Motor neuron (in vitro differentiated cells): Measurements from ENCODE around the gene DIAPH1. TPM values are rescaled to one million over a fixed set of nuclear protein-coding genes. Genes with fewer than 3 reads are reported as not detected.

Experiments used
- ATAC-seq, 8 experiments: fragments of 200-7000 bp; cut with Tn5 transposase; replicated peaks in 6 of 8; 2 replicates each; pipeline ENCODE4 v1.8.0; 2021; ENCODE audit warnings: mild to moderate bottlenecking in 8 of 8, moderate library complexity in 8 of 8
- H3K27ac ChIP-seq, 2 donors: fragments of 250-450 bp; sonication (Bioruptor Pico); 2 replicates each; pipeline ENCODE4 v1.9.0; 2021; ENCODE audit warnings: antibody characterized with exemption in 2 of 2, mild to moderate bottlenecking in 2 of 2, moderate library complexity in 1 of 2
- H3K4me1 ChIP-seq, 2 donors: fragments of 250-450 bp; sonication (Bioruptor Pico); replicated peaks in 1 of 2; 2 replicates each; pipeline ENCODE4 v1.6.1; 2021; ENCODE audit warnings: antibody characterized with exemption in 2 of 2, mild to moderate bottlenecking in 2 of 2, moderate library complexity in 1 of 2
- H3K4me3 ChIP-seq, 5 donors: fragments of 250-450 bp; sonication (Bioruptor Pico); 2 replicates each; pipeline ENCODE4 v1.9.0; 2021; ENCODE audit warnings: antibody characterized with exemption in 5 of 5, mild to moderate bottlenecking in 5 of 5, moderate library complexity in 4 of 5
- WGBS, 10 experiments: fragments of 450-650 bp; shearing (Covaris generic); methylation state at CpG; one replicate each; pipeline ENCODE4 v1.0.0; 2022; 5-methylcytosine and 5-hydroxymethylcytosine counted together
- in situ Hi-C, 9 experiments: fragments of 400-800 bp; cut with MboI; loops; one replicate each; pipeline ENCODE4 v1.15.0; 2021; ENCODE audit warnings: low sequenced_read_pairs in 9 of 9, low pct_unique_long_range_greater_than_20kb in 2 of 9; ENCODE audit not compliant: unreplicated experiment in 9 of 9
- total RNA-seq, 8 experiments: library from RNA; unstranded; fragments of 300-600 nt; gene quantifications; 2 replicates each; pipeline versions ENCODE4 v1.2.3 to v1.2.4, GENCODE V29; 2022

Gene DIAPH1
- 10 to 100 TPM in 6 of 8 experiments, 1 to 10 TPM in 2; 7.4 to 93.8 (median 20.0) TPM for total RNA-seq

- H3K4me3 ChIP-seq, result peak within 1 kb of the TSS; percentile 64 to 83 (median 75)
- H3K4me1 ChIP-seq, result peaks cover 5 to 10% of the 10 kb centered on the region in 2 donors
- ATAC-seq, result peak; percentile 84 to 97 (median 94)
- in situ Hi-C loops, result no loop called here
- H3K27ac ChIP-seq, result peak within 1 kb of the TSS; percentile 9 to 52
- WGBS, 10 experiments, result 0 to 29% (median 13%) methylated on average over 1 to 10 of the region's 70 CpGs; no CpG with 5 or more reads in 5 of the 10 experiments
Observed at GRCh38 chr5:141618804-141619554, at the start of gene DIAPH1. Gene DIAPH1 (minus strand): TSS chr5:141619000. CDS start chr5:141618914, 86 bp downstream.

- in situ Hi-C loops, result loop anchor here in 1 of 9 experiments (25.0 kb wide), 1 partner anchor 471 kb away; no protein-coding TSS in a partner anchor
- ATAC-seq, result no peak
- 73 to 100% (median 94%) methylated on average over 2 to 6 of the region's 18 CpGs; no CpG with 5 or more reads in 1 of the 10 experiments for WGBS, 10 experiments
- Histone ChIP-seq H3K4me1 (no peaks in the 10 kb centered on the region), H3K4me3 (no peak overlapping the region), H3K27ac (no peak overlapping the region)
Observed at GRCh38 chr5:141665995-141666940, 47.5 kb upstream of the DIAPH1 start.

DNA sequence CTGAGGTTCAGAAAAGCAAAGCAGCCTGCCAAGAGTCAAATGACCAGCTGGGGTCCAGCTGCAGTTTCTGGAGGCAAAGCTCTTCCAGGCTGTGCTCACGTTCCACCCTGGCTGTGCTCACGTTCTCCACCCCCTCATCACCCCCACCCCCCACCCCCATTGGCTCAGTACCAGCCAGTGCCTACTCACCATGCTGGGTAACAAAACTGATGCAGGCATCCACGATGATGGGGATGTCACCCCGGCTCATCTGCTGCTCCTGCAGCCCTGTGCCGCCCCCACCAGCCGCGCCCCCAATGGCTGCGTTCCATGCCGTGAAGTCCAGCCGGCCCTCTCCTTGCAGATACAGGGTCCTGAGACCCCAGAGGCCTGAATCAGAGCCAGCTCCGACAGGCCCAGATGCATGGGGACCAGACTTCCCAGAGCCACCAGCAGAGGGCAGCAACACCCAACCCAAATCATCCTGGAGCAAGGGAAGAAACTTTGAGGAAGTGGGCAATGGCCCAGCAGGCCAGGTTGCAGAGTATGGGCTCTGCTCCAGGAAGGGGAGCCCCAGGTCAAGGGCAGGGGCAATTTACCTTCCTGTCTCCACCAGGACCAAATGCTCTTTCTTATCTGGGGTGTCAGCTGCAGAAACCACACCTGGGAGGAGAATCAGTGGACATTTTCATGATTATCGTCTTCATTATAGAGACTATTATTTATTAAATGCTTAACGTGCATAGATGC lies 46.1 kb upstream of the DIAPH1 start:
- in situ Hi-C loops, result loop anchor here in 1 of 9 experiments (25.0 kb wide), 1 partner anchor 472 kb away; no protein-coding TSS in a partner anchor
- H3K4me1 ChIP-seq, result no peaks in the 10 kb centered on the region
- ATAC-seq, result peak; percentile 80 to 99 (median 90)
- no peak overlapping the region for H3K4me3 ChIP-seq
- no peak overlapping the region for H3K27ac ChIP-seq
- 0 to 100% (median 64%) methylated on average over 1 to 5 of the region's 13 CpGs; no CpG with 5 or more reads in 1 of the 10 experiments for WGBS, 10 experiments

GRCh38 chr5:141663506-141663905 lies 44.7 kb upstream of the DIAPH1 start:
- Histone ChIP-seq H3K4me3 (no peak overlapping the region), H3K4me1 (no peaks in the 10 kb centered on the region), H3K27ac (no peak overlapping the region)
- WGBS, 10 experiments, result 75 to 97% (median 89%) methylated on average over 1 to 8 of the region's 8 CpGs; no CpG with 5 or more reads in 1 of the 10 experiments
- ATAC-seq, result no peak
- in situ Hi-C loops, result loop anchor here in 1 of 9 experiments (25.0 kb wide), 1 partner anchor 474 kb away; no protein-coding TSS in a partner anchor

- no peaks in the 10 kb centered on the region for H3K4me1 ChIP-seq
- 75 to 90% methylated on average over 2 to 8 of the region's 17 CpGs; no CpG with 5 or more reads in 8 of the 10 experiments for WGBS, 10 experiments
- H3K27ac ChIP-seq, result no peak overlapping the region
- ATAC-seq, result no peak
- in situ Hi-C loops, result loop anchor here in 1 of 9 experiments (25.0 kb wide), 1 partner anchor 475 kb away; no protein-coding TSS in a partner anchor
- no peak overlapping the region for H3K4me3 ChIP-seq
Observed at GRCh38 chr5:141662028-141662427, 43.2 kb upstream of the DIAPH1 start.

DNA sequence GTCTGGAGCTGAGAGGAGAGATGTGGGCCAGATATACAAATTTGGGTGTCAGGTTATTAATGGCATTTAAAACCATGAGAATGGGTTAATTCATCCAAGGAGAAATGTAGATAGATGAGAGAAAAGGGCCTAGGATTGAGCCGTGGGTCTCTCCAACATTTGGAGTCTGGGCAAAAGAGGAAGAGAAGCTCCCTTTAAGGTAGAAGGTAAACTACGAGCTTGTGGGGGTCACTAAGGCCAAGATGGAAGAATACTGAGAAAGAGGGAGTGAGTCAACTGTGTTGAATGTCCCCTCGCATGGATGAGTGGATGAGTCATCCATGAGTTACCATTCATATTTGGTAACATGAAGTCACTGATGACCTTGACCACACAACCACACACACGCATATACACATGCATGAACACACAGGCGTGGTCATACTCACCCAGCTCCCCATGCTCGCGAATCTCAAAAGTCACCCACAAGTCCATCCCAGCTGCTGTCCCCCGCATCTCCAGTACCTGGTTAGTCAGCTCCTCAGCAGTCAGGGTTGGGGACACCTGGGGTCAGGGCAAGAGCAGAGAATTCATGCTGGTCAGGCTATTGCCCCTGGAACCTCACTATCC lies 39.2 kb upstream of the DIAPH1 start:
- WGBS, 10 experiments, result 0 to 96% (median 71%) methylated on average over 1 to 5 of the region's 8 CpGs; no CpG with 5 or more reads in 1 of the 10 experiments
- in situ Hi-C loops, result loop anchor here in 1 of 9 experiments (25.0 kb wide), 1 partner anchor 479 kb away; no protein-coding TSS in a partner anchor
- H3K4me1 ChIP-seq, result no peaks in the 10 kb centered on the region
- peak in 7 of 8 experiments; percentile 78 to 88 (median 86) for ATAC-seq
- no peak overlapping the region for H3K4me3 ChIP-seq
- peak overlapping the region in 1 of 2 donors; percentile 53 for H3K27ac ChIP-seq

DNA sequence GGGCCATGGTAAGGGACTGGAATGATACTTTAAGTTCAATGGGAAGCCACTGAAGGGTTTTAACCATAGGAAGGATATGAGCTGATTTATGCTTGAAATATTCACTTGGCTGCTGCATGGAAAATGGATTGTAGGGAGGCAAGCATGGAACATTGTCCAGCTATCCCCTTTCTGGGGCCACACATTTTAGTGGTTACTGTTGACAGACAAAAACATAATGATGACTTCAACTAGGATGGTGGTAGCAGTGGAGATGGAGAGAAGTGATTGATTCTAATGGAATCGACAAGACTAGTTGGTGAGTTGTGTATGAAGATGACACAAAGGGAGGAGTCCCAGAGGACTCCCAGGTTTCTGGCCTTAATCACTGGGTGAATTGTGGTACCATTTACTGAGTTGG lies 38.6 kb upstream of the DIAPH1 start:
- ATAC-seq, result no peak
- Histone ChIP-seq H3K27ac (no peak overlapping the region), H3K4me3 (no peak overlapping the region), H3K4me1 (no peaks in the 10 kb centered on the region)
- 56 to 100% (median 76%) methylated on average over 1 of the region's 1 CpG; no CpG with 5 or more reads in 4 of the 10 experiments for WGBS, 10 experiments
- in situ Hi-C loops, result loop anchor here in 1 of 9 experiments (25.0 kb wide), 1 partner anchor 480 kb away; no protein-coding TSS in a partner anchor

GRCh38 chr5:141656396-141656795 lies 37.6 kb upstream of the DIAPH1 start:
- in situ Hi-C loops, result loop anchor here in 1 of 9 experiments (25.0 kb wide), 1 partner anchor 481 kb away; no protein-coding TSS in a partner anchor
- Histone ChIP-seq H3K27ac (no peak overlapping the region), H3K4me3 (no peak overlapping the region), H3K4me1 (no peaks in the 10 kb centered on the region)
- no peak for ATAC-seq
- WGBS, 10 experiments, result 100% methylated on average over 1 to 2 of the region's 9 CpGs; no CpG with 5 or more reads in 7 of the 10 experiments

GRCh38 chr5:141655020-141655419 lies 36.2 kb upstream of the DIAPH1 start:
- 29 to 86% (median 68%) methylated on average over 1 to 3 of the region's 7 CpGs; no CpG with 5 or more reads in 2 of the 10 experiments for WGBS, 10 experiments
- no peak for ATAC-seq
- Histone ChIP-seq H3K27ac (no peak overlapping the region), H3K4me3 (no peak overlapping the region), H3K4me1 (peaks cover 0 to 5% of the 10 kb centered on the region in 2 donors)
- in situ Hi-C loops, result loop anchor here in 1 of 9 experiments (25.0 kb wide), 1 partner anchor 482 kb away; no protein-coding TSS in a partner anchor

- no peak overlapping the region for H3K27ac ChIP-seq
- no peak for ATAC-seq
- H3K4me3 ChIP-seq, result no peak overlapping the region
- 57 to 71% (median 61%) methylated on average over 1 to 2 of the region's 2 CpGs; no CpG with 5 or more reads in 7 of the 10 experiments for WGBS, 10 experiments
- in situ Hi-C loops, result loop anchor here in 1 of 9 experiments (25.0 kb wide), 1 partner anchor 483 kb away; no protein-coding TSS in a partner anchor
- peaks cover 0 to 11% of the 10 kb centered on the region in 2 donors for H3K4me1 ChIP-seq
Observed at GRCh38 chr5:141654298-141654697, 35.5 kb upstream of the DIAPH1 start.

DNA sequence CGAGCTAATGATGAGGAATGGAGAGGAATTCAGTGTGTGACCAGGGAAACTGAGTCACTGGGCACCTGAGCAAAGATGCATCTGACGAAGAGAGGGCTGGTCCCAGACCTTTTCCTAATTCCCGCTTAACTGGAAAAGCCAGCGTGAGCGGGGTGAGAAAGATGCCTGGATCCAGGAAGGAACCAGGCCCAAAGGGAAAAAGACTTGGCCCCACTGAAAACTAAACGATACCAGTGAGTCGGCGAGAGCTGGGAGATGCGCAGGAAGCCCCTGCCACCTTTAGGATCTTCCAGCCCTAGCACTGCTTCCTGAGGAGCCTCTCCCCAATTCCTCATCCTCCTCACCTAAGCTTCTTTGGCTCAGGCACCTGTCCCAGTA lies 32.9 kb upstream of the DIAPH1 start:
- H3K4me3 ChIP-seq, result peak overlapping the region; percentile 45 to 57 (median 55)
- ATAC-seq, result peak in 5 of 8 experiments; percentile 2 to 12 (median 8)
- WGBS, 10 experiments, result 30 to 100% (median 80%) methylated on average over 2 to 5 of the region's 9 CpGs; no CpG with 5 or more reads in 4 of the 10 experiments
- H3K27ac ChIP-seq, result no peak overlapping the region
- in situ Hi-C loops, result loop anchor here in 1 of 9 experiments (25.0 kb wide), 1 partner anchor 486 kb away; no protein-coding TSS in a partner anchor
- peaks cover 0 to 13% of the 10 kb centered on the region in 2 donors for H3K4me1 ChIP-seq
